Loucy (cell line): ENCODE measurements around the gene PKP2.

Source experiments
- CTCF ChIP-seq: fragments of 200-600 bp; sonication (generic); conservative IDR thresholded peaks from 2 replicates; pipeline ENCODE4 v1.5.1; 2014; ENCODE audit warnings: mild to moderate bottlenecking, antibody characterized with exemption, low read length
- EZH2phosphoT487 ChIP-seq: fragments of 200-600 bp; IDR thresholded peaks from 2 replicates; pipeline ENCODE4 v1.6.1; 2018; ENCODE audit warnings: antibody characterized with exemption, mild to moderate bottlenecking, moderate library complexity, borderline replicate concordance

GRCh38 chr12:32765906-32766305 is 130.7 kb downstream of the PKP2 start:
- no peak for TF ChIP-seq CTCF
- no peak for TF ChIP-seq EZH2phosphoT487
